HL-60 (cell line): ENCODE measurements around the gene TRMT61A.

Experiments
- DNase-seq, 2 experiments: peaks; one replicate each; pipeline ENCODE4 v3.0.0-alpha.2; 2010 to 2020; ENCODE audit warnings: low read depth in 1 of 2, low spot score in 1 of 2
- H3K27ac ChIP-seq: fragments of 250-450 bp; sonication (Bioruptor Pico); replicated peaks from 2 replicates; pipeline ENCODE4 v1.5.1; 2020; ENCODE audit warnings: mild to moderate bottlenecking, moderate library complexity
- H3K27me3 ChIP-seq: fragments of 250-450 bp; sonication (Bioruptor Pico); 2 replicates; pipeline ENCODE4 v1.5.1; 2021; ENCODE audit warnings: mild to moderate bottlenecking, moderate library complexity; ENCODE audit not compliant: insufficient read depth, poor library complexity, severe bottlenecking
- H3K4me3 ChIP-seq: replicated peaks from 2 replicates; pipeline ENCODE4 v1.5.1; 2011; ENCODE audit warnings: mild to moderate bottlenecking, control low read depth, low read length; ENCODE audit not compliant: insufficient read depth
- GABPA ChIP-seq: IDR thresholded peaks from 2 replicates; pipeline ENCODE4 v1.6.1; 2012; ENCODE audit warnings: low read depth
- POLR2AphosphoS5 ChIP-seq: IDR thresholded peaks from 2 replicates; pipeline ENCODE4 v1.6.1; 2012; ENCODE audit warnings: low read depth
- SPI1 ChIP-seq: IDR thresholded peaks from 2 replicates; pipeline ENCODE4 v1.6.1; 2012; ENCODE audit warnings: low read depth, mild to moderate bottlenecking, borderline replicate concordance
- TF ChIP-seq, protein P1 (sequence below): IDR thresholded peaks from one replicate; pipeline ENCODE4 v1.5.1; 2011; ENCODE audit warnings: low read length, control low read depth, inconsistent platforms; ENCODE audit not compliant: insufficient read depth
- TF ChIP-seq, protein P2 (sequence below): IDR thresholded peaks from 2 replicates; pipeline ENCODE4 v1.6.1; 2012; ENCODE audit warnings: low read depth; ENCODE audit not compliant: insufficient replicate concordance

Gene TRMT61A

DNA sequence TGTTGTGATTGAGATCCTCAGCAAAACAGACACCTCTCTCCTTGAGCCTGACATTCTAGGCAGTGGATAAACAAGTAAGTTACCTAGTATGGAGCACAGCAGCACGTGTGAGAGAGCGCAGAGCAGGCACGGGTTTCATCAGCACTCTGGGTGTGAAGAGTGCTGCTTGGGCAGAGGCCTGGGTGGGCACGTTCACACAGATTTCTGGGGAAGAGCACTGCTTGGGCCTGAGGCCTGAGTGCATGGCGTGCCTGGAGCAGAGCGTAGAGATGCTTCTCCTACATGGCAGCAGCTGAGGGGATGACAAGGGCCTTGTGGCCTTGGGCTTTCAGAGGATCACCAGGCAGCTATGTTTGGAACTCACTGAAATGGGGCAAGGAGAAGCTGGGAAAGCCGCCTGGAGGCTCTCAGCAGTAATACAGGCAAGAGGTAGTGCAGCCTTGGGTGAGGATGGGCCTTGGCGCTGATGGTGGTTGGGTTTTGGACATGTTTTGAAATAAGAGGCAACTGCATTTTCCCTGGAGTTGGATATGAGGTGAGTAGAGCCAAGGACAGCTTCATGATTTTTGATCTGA is 23.9 kb upstream of the TRMT61A start:
- no peak for TF ChIP-seq SPI1
- no peak for TF ChIP-seq GABPA
- no peaks in the 10 kb centered on the region for H3K27me3 ChIP-seq
- H3K4me3 ChIP-seq = no peak overlapping the region
- no peak for DNase-seq
- no peak overlapping the region for H3K27ac ChIP-seq

DNA sequence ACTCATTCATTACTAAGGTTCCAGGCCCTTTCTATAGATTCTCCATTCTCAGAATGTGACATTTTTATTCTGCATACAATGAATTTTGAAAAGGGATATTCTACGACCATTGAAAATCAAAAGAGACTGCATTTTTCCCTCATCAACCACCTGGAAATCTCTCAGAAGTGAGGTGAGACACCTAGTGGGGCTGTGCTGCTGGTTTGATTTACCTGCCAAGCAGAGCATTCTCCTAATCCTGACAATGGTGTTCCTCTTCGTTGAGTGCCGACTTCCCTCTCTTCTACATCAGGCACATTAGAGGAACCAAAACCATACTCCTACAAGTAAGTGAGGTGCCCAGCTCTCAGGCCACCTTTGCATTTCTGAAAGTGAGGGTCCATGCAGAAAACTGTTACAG is 21.2 kb upstream of the TRMT61A start:
- Histone ChIP-seq H3K27me3 (no peaks in the 10 kb centered on the region), H3K4me3 (no peak overlapping the region), H3K27ac (no peak overlapping the region)
- TF ChIP-seq SPI1 = no peak
- no peak for TF ChIP-seq POLR2AphosphoS5
- TF ChIP-seq, protein P1, sequence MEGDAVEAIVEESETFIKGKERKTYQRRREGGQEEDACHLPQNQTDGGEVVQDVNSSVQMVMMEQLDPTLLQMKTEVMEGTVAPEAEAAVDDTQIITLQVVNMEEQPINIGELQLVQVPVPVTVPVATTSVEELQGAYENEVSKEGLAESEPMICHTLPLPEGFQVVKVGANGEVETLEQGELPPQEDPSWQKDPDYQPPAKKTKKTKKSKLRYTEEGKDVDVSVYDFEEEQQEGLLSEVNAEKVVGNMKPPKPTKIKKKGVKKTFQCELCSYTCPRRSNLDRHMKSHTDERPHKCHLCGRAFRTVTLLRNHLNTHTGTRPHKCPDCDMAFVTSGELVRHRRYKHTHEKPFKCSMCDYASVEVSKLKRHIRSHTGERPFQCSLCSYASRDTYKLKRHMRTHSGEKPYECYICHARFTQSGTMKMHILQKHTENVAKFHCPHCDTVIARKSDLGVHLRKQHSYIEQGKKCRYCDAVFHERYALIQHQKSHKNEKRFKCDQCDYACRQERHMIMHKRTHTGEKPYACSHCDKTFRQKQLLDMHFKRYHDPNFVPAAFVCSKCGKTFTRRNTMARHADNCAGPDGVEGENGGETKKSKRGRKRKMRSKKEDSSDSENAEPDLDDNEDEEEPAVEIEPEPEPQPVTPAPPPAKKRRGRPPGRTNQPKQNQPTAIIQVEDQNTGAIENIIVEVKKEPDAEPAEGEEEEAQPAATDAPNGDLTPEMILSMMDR = no peak
- TF ChIP-seq, protein P2, sequence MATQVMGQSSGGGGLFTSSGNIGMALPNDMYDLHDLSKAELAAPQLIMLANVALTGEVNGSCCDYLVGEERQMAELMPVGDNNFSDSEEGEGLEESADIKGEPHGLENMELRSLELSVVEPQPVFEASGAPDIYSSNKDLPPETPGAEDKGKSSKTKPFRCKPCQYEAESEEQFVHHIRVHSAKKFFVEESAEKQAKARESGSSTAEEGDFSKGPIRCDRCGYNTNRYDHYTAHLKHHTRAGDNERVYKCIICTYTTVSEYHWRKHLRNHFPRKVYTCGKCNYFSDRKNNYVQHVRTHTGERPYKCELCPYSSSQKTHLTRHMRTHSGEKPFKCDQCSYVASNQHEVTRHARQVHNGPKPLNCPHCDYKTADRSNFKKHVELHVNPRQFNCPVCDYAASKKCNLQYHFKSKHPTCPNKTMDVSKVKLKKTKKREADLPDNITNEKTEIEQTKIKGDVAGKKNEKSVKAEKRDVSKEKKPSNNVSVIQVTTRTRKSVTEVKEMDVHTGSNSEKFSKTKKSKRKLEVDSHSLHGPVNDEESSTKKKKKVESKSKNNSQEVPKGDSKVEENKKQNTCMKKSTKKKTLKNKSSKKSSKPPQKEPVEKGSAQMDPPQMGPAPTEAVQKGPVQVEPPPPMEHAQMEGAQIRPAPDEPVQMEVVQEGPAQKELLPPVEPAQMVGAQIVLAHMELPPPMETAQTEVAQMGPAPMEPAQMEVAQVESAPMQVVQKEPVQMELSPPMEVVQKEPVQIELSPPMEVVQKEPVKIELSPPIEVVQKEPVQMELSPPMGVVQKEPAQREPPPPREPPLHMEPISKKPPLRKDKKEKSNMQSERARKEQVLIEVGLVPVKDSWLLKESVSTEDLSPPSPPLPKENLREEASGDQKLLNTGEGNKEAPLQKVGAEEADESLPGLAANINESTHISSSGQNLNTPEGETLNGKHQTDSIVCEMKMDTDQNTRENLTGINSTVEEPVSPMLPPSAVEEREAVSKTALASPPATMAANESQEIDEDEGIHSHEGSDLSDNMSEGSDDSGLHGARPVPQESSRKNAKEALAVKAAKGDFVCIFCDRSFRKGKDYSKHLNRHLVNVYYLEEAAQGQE = no peak
- TF ChIP-seq GABPA = no peak
- DNase-seq = no peak

DNA sequence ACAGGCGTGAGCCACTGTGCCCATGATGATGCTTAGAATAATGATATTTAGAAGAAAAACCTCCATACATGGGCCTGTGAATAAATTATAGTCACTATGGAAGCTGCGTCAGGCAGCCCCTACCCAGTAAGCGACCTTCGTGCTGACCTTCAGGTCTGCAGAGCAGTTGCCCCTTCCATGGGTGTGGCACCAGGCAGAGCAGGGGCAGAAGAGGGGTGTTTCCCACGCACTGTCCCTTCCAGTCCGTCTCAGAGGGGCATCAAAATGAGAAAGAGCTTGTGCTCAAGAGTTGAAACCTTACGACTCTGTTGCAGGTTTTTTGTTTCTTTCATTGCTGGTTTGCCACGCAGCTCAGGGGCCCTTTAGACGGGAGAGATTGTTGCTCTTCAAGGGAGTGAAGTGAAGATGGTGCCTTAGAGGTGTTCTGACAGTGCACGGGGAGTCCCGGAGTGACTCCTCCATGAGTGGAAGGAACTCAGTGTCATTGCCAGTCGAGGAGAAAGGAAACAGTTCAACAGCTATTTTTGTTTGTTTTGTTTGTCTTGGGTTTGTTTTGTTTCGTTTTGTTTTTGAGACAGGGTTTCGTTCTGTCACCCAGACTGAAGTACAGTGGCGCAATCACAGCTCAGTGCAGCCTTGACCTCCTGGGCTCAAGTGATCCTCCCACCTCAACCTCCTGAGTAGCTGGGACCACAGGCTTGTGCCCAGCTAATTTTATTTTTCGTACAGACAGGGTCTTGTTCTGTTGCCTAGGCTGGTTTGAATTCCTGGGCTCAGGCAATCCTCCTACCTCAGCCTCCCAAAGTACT is 20.3 kb upstream of the TRMT61A start:
- H3K27ac ChIP-seq = no peak overlapping the region
- DNase-seq = no peak
- H3K4me3 ChIP-seq = no peak overlapping the region
- H3K27me3 ChIP-seq = no peaks in the 10 kb centered on the region
- TF ChIP-seq GABPA = no peak
- TF ChIP-seq, protein P2 = no peak
- no peak for TF ChIP-seq POLR2AphosphoS5
- TF ChIP-seq SPI1 = no peak

DNA sequence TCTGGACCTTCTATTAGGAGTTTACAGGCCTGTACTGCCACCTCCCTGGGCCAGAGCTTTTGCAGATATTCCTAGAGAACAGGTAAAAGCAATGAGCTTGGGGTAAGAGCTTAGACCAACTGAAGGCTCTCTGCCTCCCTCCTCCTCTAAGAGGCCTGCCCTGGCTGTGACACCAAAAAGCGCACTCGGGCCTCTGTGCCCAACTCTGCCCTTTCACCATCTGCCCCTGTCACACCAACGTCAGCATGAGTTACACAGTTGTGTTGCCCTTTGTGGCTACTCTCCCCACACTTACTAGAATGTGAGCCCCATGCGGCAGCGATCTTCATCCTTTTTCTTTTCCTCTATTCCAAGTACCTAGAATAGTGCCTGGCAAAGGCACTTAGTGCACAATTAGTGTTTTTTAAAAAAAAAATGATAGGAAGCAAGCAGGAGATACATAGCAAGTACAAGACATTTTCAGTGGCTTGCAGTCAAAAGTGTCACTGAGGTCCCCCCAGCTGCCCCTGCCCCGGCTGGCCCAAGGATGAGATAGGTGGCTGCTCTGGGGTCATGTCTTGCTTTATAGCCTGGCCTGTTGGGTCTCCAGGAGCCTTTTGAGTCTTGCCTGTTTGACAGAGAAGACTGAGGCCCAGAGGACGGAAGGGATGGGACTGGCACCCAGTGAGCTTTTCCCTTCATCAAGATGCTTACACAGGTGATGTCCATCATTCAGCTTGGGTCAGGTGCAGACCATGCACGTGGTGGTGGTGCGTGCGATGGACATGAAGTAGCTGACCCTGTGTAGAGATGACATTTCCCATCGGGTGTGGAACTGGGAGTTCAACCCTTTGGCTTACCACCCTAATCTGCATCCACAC is 18.9 kb upstream of the TRMT61A start:
- H3K4me3 ChIP-seq = no peak overlapping the region
- DNase-seq = no peak
- no peaks in the 10 kb centered on the region for H3K27me3 ChIP-seq
- no peak overlapping the region for H3K27ac ChIP-seq
- TF ChIP-seq, protein P1 = no peak
- TF ChIP-seq, protein P2 = no peak
- no peak for TF ChIP-seq SPI1
- no peak for TF ChIP-seq GABPA
- no peak; the same call in 1 of the 2 replicates for TF ChIP-seq POLR2AphosphoS5
